Dedifferentiated amniotic fluid mesenchymal stem cell (primary cell): ENCODE results near the gene FOXS1.
"Not testable (repeated sequence)": the region's sequence is repeated elsewhere in the genome, so short reads cannot be mapped to it uniquely, and the experiment has no call there.

ENCODE experiments used
- DNase-seq: peaks from one replicate; pipeline ENCODE4 v3.0.0-alpha.2; 2016; ENCODE audit errors: extremely low spot score

Gene FOXS1

DNA sequence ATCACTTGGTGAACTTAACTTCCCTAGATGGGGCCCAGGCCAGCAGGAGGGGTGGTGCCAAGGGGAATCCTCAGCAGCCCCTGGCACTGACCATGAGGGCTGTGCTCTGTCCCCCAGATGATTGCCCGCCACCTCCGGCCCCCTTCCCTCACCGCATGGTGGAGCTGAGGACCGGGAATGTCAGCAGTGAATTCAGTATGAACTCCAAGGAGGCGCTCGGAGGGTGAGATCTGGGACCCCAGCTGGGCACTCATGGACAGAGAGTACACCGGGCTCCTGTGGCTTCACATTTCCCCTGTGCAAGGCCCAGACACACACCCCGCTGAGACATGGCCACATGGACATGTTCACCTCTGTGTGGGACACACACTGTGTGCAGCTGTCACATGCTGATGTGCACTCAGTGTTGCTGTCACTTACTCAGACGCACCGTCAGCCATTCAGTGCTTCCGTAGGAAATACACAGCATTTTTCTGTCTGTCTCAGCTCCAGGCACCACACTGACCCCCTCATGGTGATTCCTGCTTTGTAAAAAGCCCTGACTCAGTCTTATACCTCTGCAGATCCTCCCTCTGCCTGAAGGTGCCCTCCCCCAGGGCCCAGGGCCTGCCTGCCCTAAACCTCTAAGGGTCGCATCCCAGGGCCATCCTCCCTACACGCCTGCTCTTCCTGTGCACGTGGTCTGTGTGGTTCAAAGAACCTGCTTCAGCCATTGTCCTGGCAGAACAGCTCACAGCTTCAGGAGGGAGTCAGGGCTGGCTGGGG, 21.9 kb downstream of the FOXS1 start:
- DNase-seq = no peak

DNA sequence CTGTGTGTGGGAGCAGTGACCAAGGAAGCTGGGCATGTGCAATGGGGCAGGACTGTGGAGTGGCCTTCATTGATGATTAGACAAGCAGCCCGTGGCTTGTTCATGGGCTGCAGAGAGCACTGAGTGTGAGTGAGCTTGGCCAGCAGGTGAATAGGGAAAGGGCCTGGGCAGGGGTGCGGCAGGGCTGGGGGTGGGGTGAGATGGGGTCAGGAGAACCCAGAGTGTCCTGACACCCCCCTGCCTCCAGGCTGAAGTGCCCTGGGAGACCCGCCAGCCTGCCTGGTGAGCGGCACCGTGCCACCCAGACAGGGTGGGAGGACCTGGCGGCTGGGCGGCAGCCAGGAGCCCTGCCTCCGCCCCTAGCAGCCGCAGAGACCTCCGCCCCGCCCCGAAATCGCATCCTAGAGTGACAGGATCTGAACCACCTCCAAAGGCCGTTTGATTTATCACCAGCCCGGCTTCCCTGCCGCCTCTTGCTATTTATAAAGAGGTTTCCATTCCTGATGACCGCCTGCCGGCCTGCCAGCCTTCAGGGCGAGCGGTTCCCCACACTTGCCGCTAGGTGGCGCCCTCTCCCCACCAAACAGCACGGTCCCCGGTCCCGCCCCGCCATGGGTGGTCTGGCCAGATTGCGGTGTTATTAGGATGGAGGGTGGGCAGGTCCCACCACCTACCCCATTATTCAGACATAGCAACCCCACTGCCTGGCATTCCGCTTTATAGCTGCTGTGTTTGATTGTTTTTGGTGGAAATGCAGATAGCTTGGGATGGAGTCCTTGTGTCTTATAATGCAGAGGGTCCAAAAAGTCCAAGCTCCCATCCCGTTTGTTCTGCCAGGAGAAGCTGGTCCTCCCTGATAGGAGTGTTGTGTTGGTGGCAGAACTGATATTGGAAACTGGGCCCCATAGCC, 22.7 kb downstream of the FOXS1 start:
- no peak for DNase-seq

DNA sequence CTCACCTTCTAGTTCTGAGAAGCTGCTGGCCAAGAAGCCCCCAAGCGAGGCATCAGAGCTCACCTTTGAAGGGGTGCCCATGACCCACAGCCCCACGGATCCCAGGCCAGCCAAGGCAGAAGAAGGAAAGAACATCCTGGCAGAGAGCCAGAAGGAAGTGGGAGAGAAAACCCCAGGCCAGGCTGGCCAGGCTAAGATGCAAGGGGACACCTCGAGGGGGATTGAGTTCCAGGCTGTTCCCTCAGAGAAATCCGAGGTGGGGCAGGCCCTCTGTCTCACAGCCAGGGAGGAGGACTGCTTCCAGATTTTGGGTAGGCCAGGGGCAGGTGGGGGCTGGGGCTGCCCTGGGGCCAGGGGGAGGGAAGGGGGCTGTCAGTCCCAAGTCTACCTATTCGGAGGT, 24.0 kb downstream of the FOXS1 start:
- DNase-seq = no peak

DNA sequence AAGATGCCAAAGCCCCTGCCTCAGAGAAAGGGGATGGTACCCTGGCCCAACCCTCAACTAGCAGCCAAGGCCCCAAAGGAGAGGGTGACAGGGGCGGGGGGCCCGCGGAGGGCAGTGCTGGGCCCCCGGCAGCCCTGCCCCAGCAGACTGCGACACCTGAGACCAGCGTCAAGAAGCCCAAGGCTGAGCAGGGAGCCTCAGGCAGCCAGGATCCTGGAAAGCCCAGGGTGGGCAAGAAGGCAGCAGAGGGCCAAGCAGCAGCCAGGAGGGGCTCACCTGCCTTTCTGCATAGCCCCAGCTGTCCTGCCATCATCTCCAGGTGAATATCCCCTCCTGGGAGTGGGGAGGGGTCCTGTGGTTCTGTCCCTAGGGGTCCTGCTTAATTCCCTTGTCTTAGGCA, 25.2 kb downstream of the FOXS1 start:
- DNase-seq = no peak

DNA sequence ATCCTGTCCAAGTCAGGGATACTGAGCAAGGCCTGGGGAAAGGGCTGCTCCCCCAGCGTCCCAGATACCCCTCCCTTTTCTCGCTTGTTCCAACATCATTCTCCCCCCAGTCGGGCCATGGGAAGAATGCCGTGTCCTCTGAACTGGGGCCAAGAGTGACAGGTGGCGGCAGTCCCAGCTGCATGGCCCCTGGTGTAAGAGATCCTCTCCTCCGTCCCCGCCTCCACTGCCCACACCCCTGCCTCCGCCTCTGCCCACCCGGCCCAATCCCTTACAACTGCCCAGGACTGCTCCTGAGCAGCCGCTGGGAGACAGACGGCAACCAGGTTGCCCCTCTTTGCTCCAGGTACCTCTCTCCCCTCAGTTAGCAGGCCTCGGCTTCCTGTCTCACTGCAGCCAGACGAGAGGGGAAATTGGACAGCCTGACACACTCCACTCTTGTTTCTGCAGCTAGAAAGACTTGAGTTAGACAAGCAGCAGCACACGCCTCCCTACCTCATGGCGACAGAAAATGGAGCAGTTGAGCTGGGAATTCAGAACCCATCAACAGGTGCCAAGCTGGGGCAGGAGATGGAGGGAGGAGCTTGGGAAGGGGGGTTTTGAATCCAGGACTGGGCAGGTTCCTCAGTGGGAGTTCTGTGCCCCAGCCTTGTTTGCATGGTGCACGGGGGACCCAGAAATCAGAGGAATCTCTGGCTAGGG, 26.2 kb downstream of the FOXS1 start, which contains the start of gene MYLK2:
MYLK2 (plus strand) TSS at position 274 of the 702 bp plus-strand sequence; CDS start at position 499, 225 bp downstream.
- DNase-seq = no peak

DNA sequence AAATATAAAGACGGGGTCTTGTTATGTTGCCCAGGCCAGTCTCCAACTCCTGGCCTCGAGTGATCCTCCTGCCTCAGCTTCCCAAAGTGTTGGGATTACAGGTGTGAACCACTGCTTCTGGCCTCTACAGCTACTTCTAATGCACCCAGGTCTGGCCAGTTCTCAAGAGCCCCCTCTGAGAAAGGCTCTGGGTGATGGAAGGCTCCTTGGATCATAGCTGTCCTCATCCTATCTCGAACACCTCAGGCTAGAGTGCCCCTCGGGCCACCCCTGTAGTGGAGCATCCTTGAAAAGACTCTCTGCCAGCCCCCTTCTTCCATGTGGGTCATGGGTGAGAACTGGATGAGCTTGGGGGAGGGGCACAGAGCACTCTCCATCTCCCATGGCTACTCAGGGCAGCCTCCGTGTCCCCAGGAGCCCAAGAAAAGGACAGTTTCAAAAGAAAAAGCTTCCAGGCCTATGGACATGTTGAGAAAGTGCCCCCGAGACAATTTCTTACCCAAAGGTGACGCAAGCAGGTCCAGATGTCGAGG, 27.0 kb downstream of the FOXS1 start:
- DNase-seq = no peak

DNA sequence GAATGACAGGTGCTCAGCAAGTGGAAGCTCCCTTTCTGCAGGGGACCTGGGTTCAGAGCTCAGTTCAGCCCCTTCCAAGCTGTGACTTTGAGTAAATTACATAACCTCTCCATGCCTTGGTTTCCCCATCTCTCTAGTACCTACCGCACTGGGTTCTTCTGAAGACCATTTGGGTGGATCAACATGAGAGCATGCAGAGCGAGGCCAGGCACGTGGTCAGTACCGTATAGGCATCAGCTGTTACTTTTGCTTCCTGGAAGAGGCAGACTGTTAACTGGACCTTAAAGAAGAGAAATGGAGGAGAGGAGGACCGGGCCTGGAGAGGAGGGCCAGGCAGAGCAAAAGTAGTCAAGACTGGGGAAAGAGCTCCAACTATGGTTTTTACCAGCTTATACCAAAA, 27.9 kb downstream of the FOXS1 start:
- no peak for DNase-seq

DNA sequence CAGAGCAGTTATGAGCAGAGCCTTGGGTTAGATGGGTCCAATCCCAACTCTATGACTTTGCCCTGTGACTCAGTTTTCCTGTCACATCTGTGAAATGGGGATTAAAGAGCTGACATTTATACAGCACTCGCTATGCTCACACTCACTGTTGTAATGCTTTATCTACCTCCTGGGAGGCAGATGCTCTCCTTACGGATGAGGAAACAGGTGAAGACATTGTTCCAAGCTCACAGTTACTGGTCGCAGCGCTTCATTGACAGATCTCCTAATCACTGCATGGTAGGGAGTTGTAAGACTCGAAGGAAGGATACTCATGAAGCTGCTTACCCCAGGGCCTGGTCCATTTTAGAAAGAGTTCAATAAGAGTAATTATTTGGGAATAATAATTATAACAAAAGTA, 29.2 kb downstream of the FOXS1 start:
- DNase-seq = no peak

DNA sequence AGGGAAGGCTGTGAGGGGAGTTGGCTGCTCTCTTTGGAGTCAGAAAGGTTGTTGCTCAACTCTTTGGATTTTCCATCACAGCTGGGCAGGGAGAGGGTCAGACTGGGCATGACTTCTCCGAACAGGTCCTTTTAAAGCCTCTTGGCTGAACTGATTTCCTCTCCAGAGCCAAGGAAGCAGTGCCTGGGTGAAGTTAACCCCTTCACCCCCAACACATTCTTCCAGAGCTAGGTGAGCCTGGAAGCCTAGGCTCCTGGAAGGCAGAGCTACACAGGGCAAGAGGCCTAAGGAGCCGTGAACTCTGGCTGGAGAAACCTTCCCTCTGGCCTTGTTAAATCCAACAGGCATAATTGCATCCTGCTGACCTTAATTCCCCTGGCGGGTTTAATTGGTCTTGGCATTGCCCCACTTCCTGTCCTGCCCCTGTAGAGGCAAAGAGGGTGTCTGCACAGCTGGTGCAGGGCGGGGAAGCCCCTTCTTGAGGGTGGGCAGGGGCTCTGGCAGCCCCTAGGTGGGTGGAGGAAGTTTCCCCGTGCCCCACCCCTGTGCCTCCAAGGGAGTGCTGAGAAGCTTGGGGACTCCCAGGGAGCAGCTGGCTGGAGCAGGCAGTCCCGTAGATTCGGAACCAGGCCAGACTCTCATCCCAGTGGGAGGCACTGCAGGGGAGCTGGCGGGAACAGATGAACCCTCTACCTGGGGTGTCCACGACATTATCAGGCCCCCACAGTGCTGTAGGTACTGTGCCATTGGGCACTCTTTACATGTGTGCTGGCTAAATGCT, 29.8 kb downstream of the FOXS1 start:
- no peak for DNase-seq

DNA sequence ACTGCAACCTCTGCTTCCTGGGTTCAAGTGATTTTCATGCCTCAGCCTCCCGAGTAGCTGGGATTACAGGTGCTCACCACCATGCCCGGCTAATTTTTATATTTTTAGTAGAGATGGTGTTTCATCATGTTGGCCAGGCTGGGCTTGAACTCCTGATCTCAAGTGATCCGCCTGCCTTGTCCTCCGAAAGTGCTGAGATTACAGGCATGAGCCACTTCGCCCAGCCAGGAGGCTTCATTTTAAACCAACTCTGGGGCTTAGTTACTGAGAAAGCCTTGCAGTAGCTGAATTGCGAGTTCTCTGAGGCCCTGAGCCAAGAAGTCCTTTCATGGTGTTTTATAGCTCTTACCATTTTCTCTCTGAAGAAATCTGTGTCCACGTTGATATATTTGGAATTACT, 31.3 kb downstream of the FOXS1 start:
- DNase-seq = not testable (repeated sequence)

DNA sequence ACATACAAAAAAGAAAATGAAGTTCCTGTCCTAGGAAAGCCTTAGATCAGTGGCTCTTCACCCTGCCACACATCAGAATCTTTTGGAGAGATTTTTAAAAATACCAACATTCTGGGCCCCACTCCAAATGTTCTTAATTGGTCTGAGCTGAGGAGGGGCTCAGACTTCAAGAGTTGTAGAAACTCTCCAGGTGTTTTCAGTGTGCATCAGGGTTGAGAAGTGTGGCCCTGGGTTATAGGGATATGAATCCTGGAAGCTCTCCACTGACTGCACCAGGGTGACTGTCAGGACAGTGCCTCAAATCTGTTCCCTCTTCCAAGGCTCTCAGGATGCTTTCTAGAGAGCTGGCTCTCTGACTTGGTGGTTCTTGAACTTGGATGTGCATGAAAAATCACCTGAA, 31.8 kb downstream of the FOXS1 start:
- no peak for DNase-seq

DNA sequence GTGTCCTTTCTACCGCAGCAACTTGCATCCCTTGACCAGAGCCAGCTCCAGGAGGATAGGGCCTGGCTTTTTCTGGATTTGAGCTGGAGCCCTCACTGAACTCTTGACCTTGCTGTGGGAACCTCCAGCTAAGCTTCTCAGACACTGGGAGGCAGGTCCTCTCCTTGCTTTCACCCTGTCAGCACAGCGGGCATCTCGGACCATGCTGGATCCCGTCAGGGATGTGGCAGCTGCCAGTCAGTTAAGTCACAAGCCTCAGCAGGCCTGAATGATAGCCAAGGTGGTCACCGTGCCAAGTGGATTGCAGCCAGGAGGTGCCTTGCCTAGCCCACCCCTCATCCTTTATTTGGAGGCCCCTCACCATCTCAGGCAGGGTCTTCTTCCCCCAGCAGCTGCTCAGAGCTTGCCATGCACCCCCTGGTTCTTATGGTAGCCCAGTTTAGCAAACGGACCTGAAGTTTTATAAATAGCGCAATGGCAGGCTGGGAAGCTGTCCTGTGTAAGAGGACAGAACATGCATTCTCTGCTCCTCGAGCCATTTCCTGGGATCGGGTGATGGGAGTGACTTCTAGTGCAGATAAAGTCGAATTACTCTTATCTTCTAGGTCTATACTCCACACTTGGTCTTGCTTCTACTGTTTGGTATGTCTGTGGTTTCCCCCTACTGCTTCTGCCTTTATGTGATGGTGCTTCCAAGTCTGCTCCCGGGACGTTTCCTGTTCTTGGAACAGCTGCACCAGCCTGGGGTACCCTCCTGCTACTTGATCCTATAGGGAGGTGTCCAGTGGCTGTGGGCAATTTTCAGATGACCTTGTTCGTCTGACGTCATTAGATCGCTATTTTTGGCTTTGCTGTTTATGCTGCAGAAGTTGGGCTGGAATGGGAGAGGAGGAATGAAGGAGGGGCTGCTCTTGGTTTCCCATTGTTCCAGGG, 33.3 kb downstream of the FOXS1 start:
- peak; percentile 39 for DNase-seq

DNA sequence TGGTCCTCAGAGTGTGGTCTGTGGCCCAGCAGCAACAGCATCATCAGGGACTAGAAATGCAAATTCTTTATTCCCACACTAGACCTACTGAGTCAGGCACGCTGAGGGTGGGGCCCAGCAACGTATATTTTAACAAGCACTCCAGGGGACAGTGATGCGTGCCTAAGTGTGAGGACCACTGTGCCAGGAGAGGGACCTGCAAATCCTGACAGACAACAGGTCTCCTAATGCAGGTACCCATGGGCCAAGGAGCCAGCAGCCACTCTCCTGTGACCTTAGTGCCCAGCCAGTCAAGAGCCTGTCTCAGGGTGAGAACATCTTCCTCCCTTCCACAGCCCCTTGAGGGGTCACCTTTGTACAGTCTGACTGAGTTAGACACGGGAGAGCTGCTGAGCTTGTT, 34.2 kb downstream of the FOXS1 start:
- no peak for DNase-seq

DNA sequence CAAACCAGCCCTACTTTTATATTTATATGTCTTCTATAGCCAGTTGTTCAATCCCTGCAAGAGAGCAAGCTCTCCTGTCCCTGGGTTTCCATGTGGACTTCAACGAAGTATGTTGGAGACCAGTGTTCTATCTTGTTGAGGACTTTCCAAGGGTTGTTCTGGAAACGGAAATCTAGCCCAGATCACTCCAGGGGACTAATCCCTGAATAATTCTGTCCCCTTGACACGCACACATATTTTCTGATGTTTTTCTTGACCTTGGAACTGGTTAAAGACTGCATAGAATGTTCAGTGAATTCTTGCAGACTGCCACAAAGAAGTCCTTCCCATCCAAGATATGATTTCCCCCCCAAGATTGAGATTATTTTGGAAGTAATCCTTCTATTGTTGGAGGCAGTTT, 35.7 kb downstream of the FOXS1 start:
- no peak for DNase-seq

DNA sequence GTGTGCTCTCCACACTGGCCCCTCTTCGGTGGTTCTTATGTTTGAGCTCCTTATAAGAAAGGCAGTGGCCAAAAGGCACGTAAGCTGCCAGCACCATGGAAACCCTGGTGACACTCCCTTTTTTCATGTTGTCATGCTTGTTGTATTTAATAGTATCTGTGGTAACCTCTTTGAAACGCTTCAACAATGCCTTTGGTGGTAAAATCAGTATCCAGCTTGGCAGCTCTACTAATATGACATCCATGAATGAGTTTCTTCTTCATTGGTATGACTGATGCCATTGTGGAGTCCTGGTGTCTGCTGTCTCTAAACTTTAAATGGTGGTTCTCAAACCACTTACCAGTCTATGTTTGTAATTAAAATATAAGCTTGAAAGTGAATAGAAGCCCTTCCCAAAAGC, 36.9 kb downstream of the FOXS1 start:
- DNase-seq = no peak

DNA sequence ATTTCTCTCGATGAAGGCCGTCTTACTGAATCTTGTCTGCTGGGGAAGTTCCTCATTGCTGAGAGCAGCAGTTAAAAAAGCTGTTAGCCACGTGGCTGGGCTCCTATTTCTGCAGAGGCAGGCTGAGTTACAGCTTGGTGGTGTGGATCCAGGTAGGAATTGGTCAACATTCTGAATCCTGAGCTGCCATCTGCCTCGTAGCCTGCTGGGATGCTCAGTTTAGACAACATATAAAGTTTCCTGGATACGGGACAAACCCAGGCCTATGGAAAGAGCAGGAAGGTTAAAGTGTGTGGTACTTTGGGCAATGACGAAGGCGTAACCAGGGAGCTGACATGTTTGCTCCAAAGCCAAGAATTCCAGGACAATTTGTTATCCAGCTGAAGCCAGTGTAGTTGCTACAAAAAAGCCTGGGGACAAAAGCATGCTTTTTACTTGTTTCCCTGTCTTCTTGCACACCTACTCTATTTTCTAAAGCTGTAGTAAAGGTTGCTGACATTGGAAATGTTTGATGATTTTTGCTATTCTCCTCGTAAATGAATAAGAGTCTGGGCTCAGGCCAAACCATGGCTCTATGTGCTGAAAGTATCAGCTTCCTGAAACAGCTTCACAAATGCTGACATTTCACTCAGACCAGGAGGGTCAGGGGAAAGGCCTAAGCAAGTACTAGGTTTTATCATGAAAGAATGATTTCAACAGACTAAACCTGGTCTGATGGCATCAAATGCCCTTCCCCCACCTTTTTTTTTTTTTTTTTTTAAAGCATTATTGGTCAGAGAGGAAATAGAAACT, 38.6 kb downstream of the FOXS1 start:
- DNase-seq = no peak

DNA sequence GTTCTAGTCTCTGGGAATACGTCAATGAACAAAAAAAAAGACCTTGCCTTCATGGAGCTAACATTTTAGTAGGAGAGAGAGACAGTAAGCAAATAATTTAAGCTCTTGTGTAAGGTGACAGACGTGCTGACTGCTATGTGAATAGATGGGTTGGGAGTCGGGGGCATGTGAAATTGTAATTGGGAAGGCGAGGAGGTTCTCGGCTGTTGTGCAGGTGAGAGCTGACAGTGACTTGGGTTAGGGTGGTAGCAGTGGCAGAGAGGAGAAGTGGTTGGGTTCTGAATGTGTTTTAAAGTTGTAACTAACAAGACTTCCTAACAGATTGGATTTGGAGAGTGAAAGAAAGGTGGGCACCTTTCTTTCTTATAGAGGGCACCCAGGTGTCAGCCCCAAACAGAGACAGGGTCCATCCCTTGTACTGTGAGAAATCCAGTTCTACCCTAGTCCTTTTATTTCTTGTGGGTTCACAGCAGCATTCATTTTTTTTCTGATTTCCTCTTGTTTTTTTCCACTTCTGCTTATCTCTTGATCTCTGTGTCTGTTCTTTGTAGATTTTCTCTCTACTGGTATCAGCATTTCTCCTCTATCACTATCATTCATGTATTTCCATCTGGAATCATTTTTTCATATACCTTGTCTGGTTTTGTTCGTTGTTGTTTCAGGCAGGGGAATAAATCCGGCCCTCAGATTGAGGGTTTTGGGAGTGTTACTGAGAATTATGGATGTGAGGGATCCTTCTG, 41.7 kb downstream of the FOXS1 start:
- no peak for DNase-seq

DNA sequence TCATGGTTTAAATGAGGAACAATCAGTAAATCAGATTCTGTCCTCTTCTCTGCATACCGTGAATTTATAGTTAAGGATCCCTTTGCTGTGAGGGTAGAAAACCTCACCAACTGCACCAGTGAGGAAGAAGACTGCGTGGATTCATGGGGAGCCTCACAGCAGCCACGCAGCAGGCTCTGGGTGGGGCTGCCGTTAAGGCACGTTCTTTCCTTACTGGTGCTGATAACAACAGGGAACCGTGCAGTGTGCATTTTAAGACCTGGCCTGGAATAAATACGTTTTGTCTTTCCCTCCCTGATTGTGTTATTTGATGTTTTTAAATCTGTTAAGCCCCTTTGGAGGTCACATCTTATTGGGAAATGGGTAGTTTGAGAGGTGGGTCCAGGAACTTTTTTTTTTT, 43.9 kb downstream of the FOXS1 start:
- no peak for DNase-seq

DNA sequence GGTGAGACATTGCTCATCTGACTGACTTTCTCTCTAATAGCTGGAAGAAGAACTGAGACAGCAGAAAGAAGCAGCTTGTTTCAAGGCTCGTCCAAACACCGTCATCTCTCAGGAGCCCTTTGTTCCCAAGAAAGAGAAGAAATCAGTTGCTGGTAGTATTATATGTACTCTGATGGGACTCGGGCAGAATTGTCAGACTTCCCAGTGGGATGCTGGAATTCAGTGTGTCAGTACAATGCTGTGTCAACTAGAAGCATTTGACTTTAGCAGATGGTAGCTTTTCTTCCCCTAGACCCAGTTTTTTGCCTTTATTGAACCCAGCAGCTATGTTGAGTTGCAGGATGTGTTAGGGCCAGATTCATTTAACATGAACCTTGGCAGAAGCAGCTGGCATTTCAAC, 48.0 kb downstream of the FOXS1 start:
- DNase-seq = no peak
